NT2/D1 (cell line): ENCODE data around the gene TRIM43B.
"Not testable (repeated sequence)": the region's sequence is repeated elsewhere in the genome, so short reads cannot be mapped to it uniquely, and the experiment has no call there.

ENCODE experiments used
- SUZ12 ChIP-seq: IDR thresholded peaks from 2 replicates; pipeline ENCODE4 v1.6.1; 2011; ENCODE audit not compliant: insufficient read length, insufficient read depth; ENCODE audit errors: extremely low read depth
- YY1 ChIP-seq: IDR thresholded peaks from 2 replicates; pipeline ENCODE4 v1.6.1; 2011; ENCODE audit not compliant: insufficient read length, insufficient read depth
- ZNF274 ChIP-seq: IDR thresholded peaks from 2 replicates; pipeline ENCODE4 v1.6.1; 2011; ENCODE audit warnings: mild to moderate bottlenecking, low read depth, low read length

GRCh38 chr2:95434507-95435076 is 50.0 kb downstream of the TRIM43B start:
- TF ChIP-seq YY1, ZNF274, SUZ12: not testable (repeated sequence)
